Smooth muscle cell of trachea (primary cell): ENCODE data around the gene GPR151. TPM values are rescaled to one million over a fixed set of nuclear protein-coding genes. Genes with fewer than 3 reads are reported as not detected.

Experiments
- total RNA-seq: library from RNA; depleted of rRNA; stranded (reverse); fragments of >200 nt; gene quantifications from 2 replicates; pipeline ENCODE4 v1.2.1, GENCODE V29; 2014

Gene GPR151
- total RNA-seq = not detected in 2 replicates

GRCh38 chr5:146516151-146516475 is at the start of gene GPR151:
TSS of gene GPR151 (minus strand) at chr5:146516190. CDS start at chr5:146516113, 77 bp downstream.

Other genes with a start within 250 kb of the GPR151 start
- gene POU4F3, start 177.4 kb downstream of the GPR151 start, total RNA-seq = not detected in 2 replicates
- 25.6 and 36.8 TPM in 2 replicates for gene TCERG1, start 68.9 kb downstream of the GPR151 start, total RNA-seq